SK-N-DZ (cell line): ENCODE results near the gene GAS5.
"Not testable (repeated sequence)": the region's sequence is repeated elsewhere in the genome, so short reads cannot be mapped to it uniquely, and the experiment has no call there.

Source experiments
- DNase-seq: peaks from one replicate; pipeline ENCODE4 v3.0.0-alpha.2; 2015; ENCODE audit warnings: low spot score

The GAS5 gene

GRCh38 chr1:173870252-173871075 is 2.7 kb upstream of the GAS5 start:
- no peak for DNase-seq

GRCh38 chr1:173869021-173869359 is 1.2 kb upstream of the GAS5 start:
- no peak for DNase-seq

DNA sequence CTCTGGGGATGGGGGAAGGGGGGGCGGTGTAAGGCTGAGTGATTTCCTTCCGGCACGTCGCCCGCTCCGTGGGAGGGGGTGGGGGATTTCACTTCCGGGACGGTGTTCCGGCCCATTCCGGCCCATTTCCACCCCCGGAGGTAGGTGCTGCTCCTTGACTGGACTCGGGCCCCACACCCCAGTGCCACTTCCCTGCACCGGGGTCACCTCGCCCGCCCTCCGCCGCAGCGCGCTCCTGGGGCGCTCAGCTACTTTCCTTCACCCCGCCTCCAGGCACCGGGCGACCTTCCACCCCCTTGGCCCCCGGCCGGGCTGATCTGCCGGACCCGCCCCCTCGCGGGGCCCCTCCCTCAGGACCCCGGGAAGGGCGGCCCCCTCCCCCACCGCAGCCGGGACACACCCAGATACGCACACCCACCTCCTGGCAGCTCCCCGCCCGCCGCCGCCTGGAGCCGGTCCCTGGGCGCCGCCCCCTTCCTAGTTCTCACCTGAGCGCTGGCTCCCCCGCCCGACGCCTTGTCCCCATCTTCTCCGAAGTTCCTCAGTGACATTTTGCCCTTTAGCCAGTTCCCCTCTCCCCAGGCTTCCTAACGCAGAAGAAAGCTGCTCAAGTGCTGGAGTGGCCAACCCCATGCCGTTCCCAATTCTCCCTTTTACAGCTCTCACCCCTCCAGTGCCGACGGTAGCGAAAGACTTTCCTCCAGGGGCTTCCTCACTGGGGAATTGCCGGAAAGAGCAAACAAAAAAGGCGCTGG is 654 bp upstream of the GAS5 start, which contains the start of gene ZBTB37:
ZBTB37 (plus strand) TSS at position 115 of the 755 bp plus-strand sequence. CDS start 1,846 bp downstream, outside the sequence.
- DNase-seq = peak; percentile 85

- no peak for DNase-seq
These were observed 542 bp downstream of the GAS5 start for GRCh38 chr1:173867141-173867752.

DNA sequence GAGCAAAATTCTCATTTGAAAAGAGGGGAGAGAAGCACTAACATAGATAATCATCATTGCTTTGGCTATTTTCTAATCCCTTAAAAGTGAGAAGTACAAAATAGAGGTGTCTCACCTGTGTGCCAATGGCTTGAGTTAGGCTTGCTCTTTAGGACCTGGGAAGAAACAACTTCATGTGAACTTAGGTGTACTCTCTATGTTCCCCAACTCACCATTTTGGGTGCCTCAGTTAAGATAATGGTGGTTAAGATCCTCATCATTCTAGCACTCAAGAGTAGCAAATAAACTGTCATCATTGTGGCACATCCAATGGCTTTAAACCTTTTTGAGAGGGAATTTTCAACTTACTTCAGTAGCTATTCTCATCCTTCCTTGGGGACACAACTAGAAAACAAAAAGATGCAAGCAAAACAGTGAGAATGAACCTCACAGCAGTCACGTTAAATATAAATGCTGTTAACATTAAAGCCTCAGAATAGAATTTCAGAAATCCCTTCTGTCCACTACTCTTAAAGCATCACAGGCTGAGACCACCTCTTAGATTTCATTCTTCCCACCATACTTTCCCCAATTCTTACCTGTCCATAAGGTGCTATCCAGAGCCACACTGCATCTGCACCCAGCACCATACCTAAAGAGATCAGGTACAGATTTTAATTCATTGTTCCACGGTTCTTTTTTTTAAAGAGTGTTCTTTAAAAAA is 1.2 kb downstream of the GAS5 start:
- no peak for DNase-seq

DNA sequence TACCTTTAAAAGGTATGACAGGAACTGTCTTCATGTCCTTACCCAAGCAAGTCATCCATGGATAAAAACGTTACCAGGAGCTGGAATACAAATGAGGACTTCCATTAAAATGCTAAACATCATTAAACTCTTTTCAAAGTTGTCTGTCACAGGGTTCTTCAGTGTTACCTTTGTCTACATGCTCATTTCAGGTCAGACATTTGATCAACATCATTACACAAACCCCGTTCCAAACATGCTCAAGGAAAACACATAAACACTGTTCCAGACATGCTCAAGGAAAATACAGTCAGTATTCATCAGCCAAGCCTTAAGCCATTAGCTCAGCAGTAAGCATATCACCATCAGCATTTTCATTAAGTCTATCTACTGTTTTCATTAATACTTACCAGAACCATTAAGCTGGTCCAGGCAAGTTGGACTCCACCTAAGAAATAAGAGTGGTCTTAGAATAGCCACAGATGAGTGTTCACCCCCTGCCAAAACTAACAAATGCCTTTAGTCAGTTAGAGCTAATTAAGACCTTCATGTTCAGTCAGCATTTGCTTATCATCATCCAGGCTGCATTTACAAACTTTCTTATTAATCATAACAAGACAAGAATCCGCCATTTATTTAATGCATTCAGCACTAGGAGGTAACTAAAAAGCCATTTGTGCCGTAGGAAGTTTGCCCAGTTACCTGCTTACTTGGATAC is 2.2 kb downstream of the GAS5 start:
- DNase-seq = no peak

- DNase-seq = no peak
These were observed 3.5 kb downstream of the GAS5 start for GRCh38 chr1:173864179-173864867.

DNA sequence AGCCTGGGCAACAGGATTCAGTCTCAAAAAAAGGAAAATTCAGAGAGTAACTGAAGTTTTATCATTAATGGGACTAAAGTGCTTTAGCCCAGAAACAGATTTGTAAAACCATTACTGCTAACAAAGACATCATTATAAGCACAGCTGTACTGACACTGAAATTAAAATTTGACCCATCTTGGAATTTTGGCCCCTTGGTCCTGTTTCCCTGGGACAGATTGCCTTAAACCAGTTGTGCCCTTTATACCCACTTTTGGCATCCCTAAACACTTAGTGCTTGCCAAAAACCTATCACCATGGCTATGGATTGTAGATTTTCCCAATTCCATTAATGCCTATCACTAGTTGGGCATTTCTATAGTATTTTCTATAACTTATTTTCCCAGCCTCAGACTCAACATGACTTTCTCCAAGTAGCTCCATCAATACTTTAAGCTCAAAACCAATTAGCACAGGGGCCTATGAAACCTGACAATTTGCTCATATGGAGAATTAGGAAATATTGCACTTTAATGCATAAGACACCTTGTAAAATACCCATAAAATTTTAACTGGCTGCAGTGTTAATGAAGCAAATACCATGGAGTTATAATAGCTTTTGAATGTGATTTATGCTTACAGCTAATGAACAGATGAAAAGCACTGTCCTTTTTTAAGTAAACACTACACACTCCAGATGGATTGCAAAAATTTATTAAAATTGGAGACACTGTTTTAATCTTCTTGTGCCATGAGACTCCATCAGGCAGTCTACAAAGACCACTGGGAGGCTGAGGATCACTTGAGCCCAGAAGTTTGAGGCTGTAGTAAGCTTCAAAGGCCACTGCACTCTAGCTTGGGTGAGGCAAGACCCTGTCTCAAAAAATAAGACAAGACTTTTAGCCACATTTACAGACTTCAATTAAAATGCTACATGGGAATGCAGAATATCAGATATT is 4.3 kb downstream of the GAS5 start:
- no peak for DNase-seq

- no peak for DNase-seq
These were observed 5.0 kb downstream of the GAS5 start for GRCh38 chr1:173862769-173863223.

GRCh38 chr1:173862146-173862768 is 5.5 kb downstream of the GAS5 start:
- DNase-seq = not testable (repeated sequence)

GRCh38 chr1:173861731-173862145 is 6.1 kb downstream of the GAS5 start:
- DNase-seq = no peak

DNA sequence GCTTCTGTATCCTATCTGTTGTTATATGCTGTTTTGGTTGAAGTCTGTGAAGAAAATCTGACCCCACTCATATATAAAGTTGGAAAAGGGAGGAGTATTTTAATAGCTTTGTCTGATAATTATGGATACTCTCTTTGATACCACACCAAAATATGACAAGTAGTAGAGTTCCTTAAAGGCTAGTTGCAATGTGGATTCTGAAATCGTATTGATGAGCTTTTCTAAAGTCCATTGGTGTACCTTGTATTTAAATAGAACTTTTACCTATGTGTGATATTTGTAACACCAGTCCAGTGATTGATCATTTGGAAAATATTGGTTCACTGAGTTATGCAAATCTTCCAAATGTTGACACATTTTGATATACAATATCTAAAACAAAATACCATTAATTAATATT is 7.7 kb downstream of the GAS5 start:
- DNase-seq = no peak

- DNase-seq = not testable (repeated sequence)
These were observed 8.2 kb downstream of the GAS5 start for GRCh38 chr1:173859547-173859946.

DNA sequence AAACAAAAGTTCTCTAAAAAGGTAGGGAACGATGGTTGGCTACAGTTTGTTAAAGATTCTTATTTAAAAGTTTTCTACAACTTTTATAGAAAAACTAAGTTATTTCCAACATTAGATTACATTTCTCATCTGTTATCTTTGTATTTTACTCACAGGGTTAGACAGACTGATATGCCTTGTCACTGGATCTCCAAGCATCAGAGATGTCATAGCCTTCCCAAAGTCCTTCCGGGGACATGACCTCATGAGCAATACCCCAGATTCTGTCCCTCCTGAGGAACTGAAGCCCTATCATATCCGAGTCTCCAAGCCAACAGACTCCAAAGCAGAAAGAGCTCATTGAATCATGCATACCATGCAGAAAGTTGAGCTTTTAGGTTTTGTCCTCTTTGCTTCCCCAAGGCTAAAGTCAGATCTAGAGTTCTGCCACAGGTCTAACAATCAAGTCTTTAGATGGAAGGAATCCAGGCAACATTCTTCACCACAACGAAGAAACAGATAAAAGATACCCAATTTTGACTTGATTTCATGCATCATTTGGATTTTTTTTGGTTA is 10.3 kb downstream of the GAS5 start:
- DNase-seq = no peak

GRCh38 chr1:173856903-173857302 is 10.9 kb downstream of the GAS5 start:
- no peak for DNase-seq

GRCh38 chr1:173856014-173856413 is 11.8 kb downstream of the GAS5 start:
- DNase-seq = no peak

DNA sequence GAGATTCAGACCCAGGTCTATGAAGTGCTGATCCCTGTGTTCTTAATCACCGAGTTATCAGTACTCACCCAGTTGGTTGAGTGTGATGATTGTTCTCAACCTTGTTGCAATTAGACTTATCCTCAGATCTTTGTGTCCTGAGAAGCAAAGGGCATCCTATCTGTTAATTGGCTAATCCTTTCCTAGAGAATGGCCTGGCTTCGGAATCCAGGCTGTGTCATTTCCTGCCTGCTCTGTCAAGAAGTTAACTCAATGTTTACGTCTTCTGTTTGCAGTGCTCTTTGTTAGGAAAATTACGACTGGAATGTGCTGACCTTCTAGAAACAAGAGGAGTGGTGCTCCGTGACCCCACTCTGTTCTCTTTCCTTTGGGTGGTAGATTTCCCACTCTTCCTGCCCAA is 14.7 kb downstream of the GAS5 start:
- DNase-seq = no peak

DNA sequence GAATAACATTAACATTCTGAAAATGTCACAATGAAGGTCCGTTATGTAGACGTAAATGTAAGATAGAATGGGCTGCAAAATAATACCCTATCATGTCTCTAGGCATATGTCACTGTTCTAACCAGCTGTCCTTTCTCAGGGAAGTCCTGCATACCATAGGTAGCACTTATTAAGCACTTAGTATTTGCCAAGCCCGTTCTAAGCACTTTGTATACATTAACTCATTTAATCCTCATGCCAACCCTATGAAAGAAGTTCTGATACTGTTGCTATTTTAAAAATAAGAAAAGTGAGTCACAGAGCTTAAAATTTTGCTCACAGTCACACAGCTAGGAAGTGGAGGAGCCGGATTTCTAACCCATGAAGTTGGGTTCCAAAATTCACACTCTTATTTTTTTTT is 15.7 kb downstream of the GAS5 start:
- DNase-seq = no peak

GRCh38 chr1:173832748-173833147 is 35.0 kb downstream of the GAS5 start:
- DNase-seq = no peak
